Activated CD4-positive, CD25-positive, alpha-beta regulatory T cell treated with anti-CD3 and anti-CD28 coated beads, Interleukin-2, amount 50 U/mL, for 16 hours (primary cell): ENCODE data around the gene OVAAL.

ENCODE experiments used
- DNase-seq: peaks from one replicate; pipeline ENCODE4 v3.0.0-alpha.2; 2020; ENCODE audit warnings: low read depth, low spot score

The OVAAL gene

DNA sequence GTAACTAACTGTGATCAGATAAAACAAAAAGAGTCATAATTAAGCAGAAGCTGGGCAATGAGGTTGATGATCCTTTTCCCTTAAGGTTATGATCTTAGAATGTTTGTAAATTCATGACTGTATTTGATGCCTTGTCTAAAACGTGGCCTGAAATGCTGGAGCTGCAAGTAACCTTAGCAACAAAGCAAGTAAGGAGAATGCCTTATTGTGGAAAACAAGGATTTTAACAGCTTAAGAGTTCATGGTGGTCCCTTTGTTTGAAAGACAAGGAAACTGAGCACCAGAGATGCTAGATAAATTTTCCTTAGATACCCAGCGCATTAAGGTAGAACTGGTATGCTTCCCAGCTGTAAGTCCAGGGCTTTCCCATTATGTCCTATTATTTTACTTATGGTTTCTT is 47.4 kb downstream of the OVAAL start:
- DNase-seq = no peak

DNA sequence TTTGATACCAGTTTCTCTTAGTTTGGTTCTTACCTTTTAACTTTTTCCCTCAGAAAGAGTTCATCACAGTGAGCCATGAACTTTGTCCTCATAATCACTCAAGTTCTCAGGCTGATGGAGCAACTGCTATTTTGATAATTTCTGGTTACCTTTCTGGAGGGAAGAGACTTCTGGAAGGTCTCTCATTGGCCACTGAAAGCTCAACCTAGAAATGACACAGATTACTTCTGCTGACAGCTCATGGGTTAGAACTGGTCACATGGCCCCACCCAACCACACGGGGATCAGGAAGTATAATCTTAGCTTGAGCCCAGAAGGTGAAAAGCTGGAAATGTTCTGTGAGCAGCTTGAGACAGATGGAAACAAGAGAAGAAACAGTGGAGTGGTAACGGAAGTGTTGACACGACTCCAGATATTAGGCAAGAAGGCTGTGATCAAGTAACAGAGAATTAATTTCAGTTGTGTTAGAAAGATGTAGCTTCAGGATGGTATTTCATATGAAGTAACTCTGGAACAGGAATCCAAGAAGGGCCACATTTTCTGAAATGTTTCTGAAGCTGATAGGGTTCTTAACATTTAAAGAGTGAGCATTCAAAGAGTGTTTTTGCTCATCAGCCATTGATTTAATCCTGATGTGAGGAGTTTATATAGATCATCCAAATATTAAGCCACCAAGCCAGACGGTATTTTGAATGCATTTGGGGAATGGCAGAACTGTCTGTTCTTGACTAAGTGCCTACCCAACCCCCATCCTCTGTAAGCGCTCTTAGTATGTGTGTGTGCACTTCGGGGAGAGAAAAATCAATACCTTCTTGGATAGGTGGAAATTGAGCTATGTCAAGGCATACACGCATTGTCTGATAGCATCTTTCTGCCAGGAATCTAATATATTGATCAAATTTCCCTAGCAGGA is 51.1 kb downstream of the OVAAL start:
- DNase-seq = no peak

- no peak for DNase-seq
Observed at GRCh38 chr1:180610556-180611015, 51.8 kb downstream of the OVAAL start.

- DNase-seq = no peak
Observed at GRCh38 chr1:180611016-180611930, 52.5 kb downstream of the OVAAL start.

DNA sequence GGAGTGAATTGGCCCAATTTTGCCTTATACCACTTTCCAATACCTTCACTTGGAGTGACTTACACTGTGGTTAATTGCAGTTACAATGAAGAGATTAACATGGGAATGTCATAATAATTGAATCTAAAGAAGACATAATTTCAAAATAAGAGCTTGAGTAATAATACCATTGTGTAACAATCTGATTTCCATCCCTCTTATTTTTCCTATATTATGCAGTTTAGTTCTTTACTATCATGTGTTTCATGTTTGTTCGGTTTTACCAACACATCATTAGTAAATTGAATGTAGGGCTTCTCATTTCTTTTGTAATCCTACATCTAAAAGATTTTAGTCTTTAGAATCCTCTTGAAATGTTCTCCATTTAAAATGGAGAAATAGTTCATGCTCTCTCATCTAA is 53.9 kb downstream of the OVAAL start:
- no peak for DNase-seq

DNA sequence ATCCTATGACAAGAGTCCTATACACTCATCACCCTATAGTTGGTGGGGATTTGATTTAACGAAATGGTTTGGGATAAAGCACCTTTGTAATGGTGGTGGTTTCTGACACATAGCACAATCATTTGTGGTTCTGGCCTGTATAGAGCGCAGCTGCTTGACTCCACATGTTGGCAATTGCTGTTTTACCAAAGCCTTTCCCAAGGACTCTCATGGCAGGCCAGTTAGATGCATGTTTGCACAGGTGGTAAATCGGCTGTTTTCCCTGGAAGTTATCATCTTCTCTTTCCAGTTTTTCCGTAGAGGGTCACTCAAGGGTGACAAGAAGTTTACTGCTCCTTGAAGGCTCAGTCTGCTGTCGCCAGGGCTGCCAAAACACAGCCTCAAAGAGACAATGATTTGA is 56.0 kb downstream of the OVAAL start:
- no peak for DNase-seq

DNA sequence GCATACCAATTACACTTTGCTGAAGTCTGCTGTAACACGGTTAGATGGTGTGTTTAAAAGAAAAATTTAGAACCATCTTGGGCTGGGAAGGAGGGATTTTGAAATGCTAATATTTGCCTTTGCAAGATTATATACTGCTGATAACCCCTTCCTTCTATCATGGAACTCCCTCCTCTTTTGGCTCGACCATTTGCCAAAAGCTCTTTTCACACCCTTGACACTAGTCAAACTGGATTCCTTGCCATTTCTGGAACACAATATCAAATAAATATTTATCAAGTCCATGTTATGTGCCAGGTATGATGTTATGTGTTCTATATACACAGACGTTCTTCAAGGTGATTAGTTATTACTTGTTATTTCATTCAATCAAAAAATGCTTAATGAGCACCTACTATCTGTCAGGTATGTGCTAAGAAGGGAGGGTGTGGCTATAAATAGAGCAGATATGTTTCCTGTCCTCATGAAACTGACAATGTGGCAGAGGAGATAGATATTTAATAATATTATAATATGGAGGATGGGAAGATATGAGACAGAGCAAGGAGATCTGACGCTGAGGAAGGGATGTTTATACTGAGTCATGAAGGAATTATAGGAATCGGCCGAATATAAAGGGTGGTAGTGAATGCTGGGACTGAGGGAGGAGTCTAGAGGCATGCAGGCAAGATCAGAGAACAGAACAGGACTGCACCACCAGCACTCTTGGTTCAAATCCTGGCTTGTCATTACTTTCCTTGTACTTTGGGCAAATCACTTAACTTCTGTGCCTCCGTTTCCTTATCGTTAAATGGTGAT is 56.9 kb downstream of the OVAAL start:
- DNase-seq = no peak
